HG03108 (cell line): Measurements from ENCODE around the gene PSMF1.

Experiments used
- ATAC-seq: cut with Tn5 transposase; IDR thresholded peaks from one replicate; pipeline ENCODE4 v1.9.1; 2021; ENCODE audit warnings: moderate library complexity; ENCODE audit not compliant: unreplicated experiment

The PSMF1 gene

GRCh38 chr20:1188347-1188746 is 69.9 kb downstream of the PSMF1 start:
- ATAC-seq = no peak

- ATAC-seq = no peak
Observed at GRCh38 chr20:1189827-1190226, 71.4 kb downstream of the PSMF1 start.

- no peak for ATAC-seq
Observed at GRCh38 chr20:1190847-1191246, 72.4 kb downstream of the PSMF1 start.

GRCh38 chr20:1191299-1191698 is 72.9 kb downstream of the PSMF1 start:
- ATAC-seq = no peak

- ATAC-seq = no peak
Observed at GRCh38 chr20:1195226-1195625, 76.8 kb downstream of the PSMF1 start.

- ATAC-seq = no peak
Observed at GRCh38 chr20:1196634-1197033, 78.2 kb downstream of the PSMF1 start.

- no peak for ATAC-seq
Observed at GRCh38 chr20:1197801-1198200, 79.4 kb downstream of the PSMF1 start.

- no peak for ATAC-seq
Observed at GRCh38 chr20:1198751-1199150, 80.3 kb downstream of the PSMF1 start.

- ATAC-seq = no peak
Observed at GRCh38 chr20:1199212-1199873, 80.9 kb downstream of the PSMF1 start.

- ATAC-seq = no peak
Observed at GRCh38 chr20:1199964-1200363, 81.6 kb downstream of the PSMF1 start.

- ATAC-seq = no peak
Observed at GRCh38 chr20:1202762-1203504, 84.5 kb downstream of the PSMF1 start, which contains the start of gene C20orf202. Gene C20orf202 (plus strand): TSS chr20:1203454. CDS start chr20:1203586, 132 bp downstream.

- ATAC-seq = no peak
Observed at GRCh38 chr20:1203630-1204029, 85.2 kb downstream of the PSMF1 start.

- no peak for ATAC-seq
Observed at GRCh38 chr20:1204113-1204512, 85.7 kb downstream of the PSMF1 start.

- no peak for ATAC-seq
Observed at GRCh38 chr20:1204576-1204975, 86.2 kb downstream of the PSMF1 start.

- no peak for ATAC-seq
Observed at GRCh38 chr20:1205802-1206201, 87.4 kb downstream of the PSMF1 start.

- no peak for ATAC-seq
Observed at GRCh38 chr20:1206366-1207148, 88.2 kb downstream of the PSMF1 start.

GRCh38 chr20:1207293-1207878 is 89.0 kb downstream of the PSMF1 start:
- no peak for ATAC-seq

- no peak for ATAC-seq
Observed at GRCh38 chr20:1209447-1210387, 91.3 kb downstream of the PSMF1 start.

- no peak for ATAC-seq
Observed at GRCh38 chr20:1210501-1210900, 92.1 kb downstream of the PSMF1 start.

- ATAC-seq = no peak
Observed at GRCh38 chr20:1212023-1212422, 93.6 kb downstream of the PSMF1 start.
